Mesenteric fat pad (tissue), 1 donor: ENCODE results near the gene CLSTN1. TPM values are rescaled to one million over a fixed set of nuclear protein-coding genes. Genes with fewer than 3 reads are reported as not detected.

Experiments
- DNase-seq: peaks from one replicate; pipeline ENCODE4 v3.0.0-alpha.2; 2020; ENCODE audit warnings: low spot score
- total RNA-seq: library from RNA; stranded (reverse); fragmentation: NEBNext Ultra II Directional; extraction: Animal tissue kit (Norgen Biotek cat#: 25700); gene quantifications from one replicate; pipeline ENCODE4 v1.2.1, GENCODE V29; 2021
- donor health status: DM: yes; HTN: yes; CAD: no.

The CLSTN1 gene
- total RNA-seq, 1 donor from 2014 or later: 43.6 TPM

GRCh38 chr1:9731561-9731960 is 92.2 kb downstream of the CLSTN1 start:
- no peak for DNase-seq

GRCh38 chr1:9731051-9731537 is 92.7 kb downstream of the CLSTN1 start:
- no peak for DNase-seq

- DNase-seq: no peak
Measured at GRCh38 chr1:9730096-9730901, 93.5 kb downstream of the CLSTN1 start.

GRCh38 chr1:9729523-9729922 is 94.2 kb downstream of the CLSTN1 start:
- DNase-seq: no peak

GRCh38 chr1:9728451-9729295 is 95.1 kb downstream of the CLSTN1 start:
- DNase-seq: no peak

GRCh38 chr1:9726905-9727595 is 96.7 kb downstream of the CLSTN1 start:
- no peak for DNase-seq

- DNase-seq: no peak
Measured at GRCh38 chr1:9726406-9726805, 97.4 kb downstream of the CLSTN1 start.

- DNase-seq: no peak
Measured at GRCh38 chr1:9724706-9725476, 98.9 kb downstream of the CLSTN1 start.

- no peak for DNase-seq
Measured at GRCh38 chr1:9723926-9724325, 99.8 kb downstream of the CLSTN1 start.

GRCh38 chr1:9723068-9723805 is 100.5 kb downstream of the CLSTN1 start:
- DNase-seq: no peak

GRCh38 chr1:9722378-9722749 is 101.4 kb downstream of the CLSTN1 start:
- DNase-seq: no peak

GRCh38 chr1:9721606-9722377 is 102.0 kb downstream of the CLSTN1 start:
- DNase-seq: no peak

GRCh38 chr1:9720785-9721605 is 102.8 kb downstream of the CLSTN1 start:
- no peak for DNase-seq

- DNase-seq: no peak
Measured at GRCh38 chr1:9719978-9720722, 103.6 kb downstream of the CLSTN1 start.

GRCh38 chr1:9718006-9718680 is 105.6 kb downstream of the CLSTN1 start:
- no peak for DNase-seq

GRCh38 chr1:9717193-9718005 is 106.4 kb downstream of the CLSTN1 start:
- no peak for DNase-seq
